Gastroesophageal sphincter (tissue), 4 donors: ENCODE data around the gene FAM83G. TPM values are rescaled to one million over a fixed set of nuclear protein-coding genes. Genes with fewer than 3 reads are reported as not detected.

Experiments
- ATAC-seq: fragments of 150-250 bp; one replicate; pipeline ENCODE4 v1.9.1; 2016; ENCODE audit warnings: mild to moderate bottlenecking, moderate library complexity
- H3K27ac ChIP-seq, 4 donors: fragments of 200-600 bp; sonication (generic) in 3 of 4; 1 replicate in 3 of 4; 2 replicates in 1 of 4; pipeline ENCODE4 v1.5.1; 2016 to 2019
- H3K27me3 ChIP-seq: fragments of 200-600 bp; sonication (generic); one replicate; pipeline ENCODE4 v1.5.1; 2019
- H3K36me3 ChIP-seq, 2 donors: fragments of 200-600 bp; sonication (generic); one replicate each; pipeline ENCODE4 v1.5.1; 2019; ENCODE audit warnings: control low read depth in 1 of 2
- H3K4me1 ChIP-seq, 3 donors: fragments of 200-600 bp; sonication (generic); 1 replicate in 2 of 3; 2 replicates in 1 of 3; pipeline ENCODE4 v1.5.1; 2016 to 2019; ENCODE audit warnings: control low read depth in 2 of 3
- H3K4me3 ChIP-seq, 2 donors: fragments of 200-600 bp; sonication (generic); one replicate each; pipeline ENCODE4 v1.5.1; 2019; ENCODE audit warnings: mild to moderate bottlenecking in 1 of 2, moderate library complexity in 1 of 2
- H3K9me3 ChIP-seq, 3 donors: fragments of 200-600 bp; sonication (generic); one replicate each; pipeline ENCODE4 v1.5.1; 2017 to 2019; ENCODE audit warnings: control low read depth in 2 of 3
- EP300 ChIP-seq: sonication (generic); formaldehyde crosslinking; IDR thresholded peaks from one replicate; pipeline ENCODE4 v1.6.1; 2017; ENCODE audit warnings: antibody characterized with exemption, mild to moderate bottlenecking
- POLR2A ChIP-seq, 2 donors: fragments of 450-650 bp; IDR thresholded peaks; one replicate each; pipeline ENCODE4 v1.6.1; 2017; ENCODE audit warnings: antibody characterized with exemption in 2 of 2, mild to moderate bottlenecking in 2 of 2, moderate library complexity in 1 of 2
- POLR2AphosphoS5 ChIP-seq: sonication (generic); formaldehyde crosslinking; IDR thresholded peaks from one replicate; pipeline ENCODE4 v1.6.1; 2017; ENCODE audit warnings: antibody characterized with exemption
- WGBS, 2 donors: methylation state at CpG; one replicate each; pipeline ENCODE4 v1.1.5; 2018; ENCODE audit warnings: low coverage in 1 of 2; 5-methylcytosine and 5-hydroxymethylcytosine counted together
- total RNA-seq, 4 donors: library from RNA; depleted of rRNA; stranded (reverse); fragments of >200 nt; gene quantifications; one replicate each; pipeline ENCODE4 v1.1.0, GENCODE V29; 2016
- TF ChIP-seq, protein P1 (sequence below), 4 experiments: fragments of 200-600 bp in 2 of 4; fragments of 450-650 bp in 2 of 4; sonication (generic) in 1 of 4; IDR thresholded peaks; one replicate each; pipeline ENCODE4 v1.5.1; 2017 to 2019; ENCODE audit warnings: antibody characterized with exemption in 4 of 4, mild to moderate bottlenecking in 2 of 4, moderate library complexity in 2 of 4

FAM83G gene
- total RNA-seq, 4 donors from 2014 or later = 6.7 to 17.9 (median 11.7) TPM

DNA sequence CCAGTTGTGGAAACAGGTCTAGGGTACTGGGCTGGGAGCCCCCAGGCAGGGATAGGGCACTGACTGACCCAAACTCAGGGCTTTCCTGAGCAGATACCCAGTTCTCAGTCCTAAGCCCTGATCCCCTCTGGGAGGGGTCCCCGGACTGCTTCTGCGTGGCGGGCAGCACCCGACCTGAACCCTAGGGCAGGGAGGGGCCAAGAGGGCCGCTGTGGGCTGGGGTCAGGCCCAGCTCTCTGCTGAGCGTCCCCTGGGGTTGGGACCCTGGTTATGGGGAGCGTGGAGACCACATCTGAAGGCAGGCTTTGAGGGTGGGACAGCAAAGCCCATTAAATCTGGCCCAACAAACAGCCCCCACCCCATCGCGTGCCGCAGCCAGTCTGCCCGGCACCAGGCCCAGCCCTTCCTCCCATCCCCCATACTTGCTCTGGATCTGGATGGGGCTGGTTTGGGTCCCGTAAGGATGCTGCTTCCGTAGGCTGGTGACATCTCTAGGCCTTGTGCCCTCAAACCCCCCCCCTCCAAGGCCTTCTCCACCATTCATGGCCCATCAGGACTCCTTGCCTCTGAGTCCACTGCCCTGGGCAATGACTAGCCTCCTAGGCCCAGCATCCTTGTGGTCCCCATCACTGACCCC, 691 bp upstream of the FAM83G start:
- TF ChIP-seq, protein P1, sequence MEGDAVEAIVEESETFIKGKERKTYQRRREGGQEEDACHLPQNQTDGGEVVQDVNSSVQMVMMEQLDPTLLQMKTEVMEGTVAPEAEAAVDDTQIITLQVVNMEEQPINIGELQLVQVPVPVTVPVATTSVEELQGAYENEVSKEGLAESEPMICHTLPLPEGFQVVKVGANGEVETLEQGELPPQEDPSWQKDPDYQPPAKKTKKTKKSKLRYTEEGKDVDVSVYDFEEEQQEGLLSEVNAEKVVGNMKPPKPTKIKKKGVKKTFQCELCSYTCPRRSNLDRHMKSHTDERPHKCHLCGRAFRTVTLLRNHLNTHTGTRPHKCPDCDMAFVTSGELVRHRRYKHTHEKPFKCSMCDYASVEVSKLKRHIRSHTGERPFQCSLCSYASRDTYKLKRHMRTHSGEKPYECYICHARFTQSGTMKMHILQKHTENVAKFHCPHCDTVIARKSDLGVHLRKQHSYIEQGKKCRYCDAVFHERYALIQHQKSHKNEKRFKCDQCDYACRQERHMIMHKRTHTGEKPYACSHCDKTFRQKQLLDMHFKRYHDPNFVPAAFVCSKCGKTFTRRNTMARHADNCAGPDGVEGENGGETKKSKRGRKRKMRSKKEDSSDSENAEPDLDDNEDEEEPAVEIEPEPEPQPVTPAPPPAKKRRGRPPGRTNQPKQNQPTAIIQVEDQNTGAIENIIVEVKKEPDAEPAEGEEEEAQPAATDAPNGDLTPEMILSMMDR (IDR thresholded peaks at IDR 0.05) = no peak
- TF ChIP-seq POLR2AphosphoS5 = no peak
- TF ChIP-seq EP300 = no peak
- TF ChIP-seq POLR2A (IDR thresholded peaks at IDR 0.05) = no peak
- WGBS, 2 donors = 100% methylated on average over 1 of the region's 13 CpGs; no CpG with 5 or more reads in 1 of the 2 donors
- ATAC-seq = no peak

GRCh38 chr17:19003543-19004420, 782 bp downstream of the FAM83G start:
- Histone ChIP-seq H3K36me3 (no peaks in the 10 kb centered on the region), H3K27ac (peak overlapping the region; percentile 9 to 83 (median 64)), H3K4me1 (peaks cover 0 to 29% (median 0%) of the 10 kb centered on the region in 3 donors), H3K4me3 (peak overlapping the region; percentile 49 to 71), H3K27me3 (no peaks in the 10 kb centered on the region), H3K9me3 (peaks cover 0 to 4% (median 0%) of the 10 kb centered on the region in 3 donors)
- ATAC-seq = peak; percentile 22
- TF ChIP-seq, protein P1 (IDR thresholded peaks at IDR 0.05) = no peak
- TF ChIP-seq EP300 (no peak), POLR2AphosphoS5 (no peak), POLR2A (IDR thresholded peaks at IDR 0.05) (no peak)
- 0 to 30% methylated on average over 2 to 6 of the region's 73 CpGs for WGBS, 2 donors

More for the DNA sequence above, 691 bp upstream of the FAM83G start:
- H3K4me3 ChIP-seq = peak overlapping the region; percentile 49 to 71
- H3K27me3 ChIP-seq = no peaks in the 10 kb centered on the region
- H3K4me1 ChIP-seq = peaks cover 0 to 29% (median 0%) of the 10 kb centered on the region in 3 donors
- H3K27ac ChIP-seq = peak overlapping the region in 3 of 4 donors; percentile 50 to 83 (median 77)
- H3K9me3 ChIP-seq = peaks cover 0 to 4% (median 0%) of the 10 kb centered on the region in 3 donors
- H3K36me3 ChIP-seq = no peaks in the 10 kb centered on the region

- Histone ChIP-seq H3K36me3 (no peaks in the 10 kb centered on the region), H3K4me3 (peak overlapping the region in 1 of 2 donors; percentile 71), H3K27me3 (no peaks in the 10 kb centered on the region), H3K4me1 (peaks cover 0 to 29% (median 0%) of the 10 kb centered on the region in 3 donors), H3K9me3 (peaks cover 0 to 4% (median 0%) of the 10 kb centered on the region in 3 donors), H3K27ac (peak overlapping the region in 3 of 4 donors; percentile 3 to 83 (median 77))
- no peak for ATAC-seq
- no peak for TF ChIP-seq EP300
- TF ChIP-seq POLR2AphosphoS5 = no peak
- TF ChIP-seq, protein P1 (IDR thresholded peaks at IDR 0.05) = no peak
- TF ChIP-seq POLR2A (IDR thresholded peaks at IDR 0.05) = no peak
- WGBS, 2 donors = 100% methylated on average over 1 of the region's 11 CpGs; no CpG with 5 or more reads in 1 of the 2 donors
These were observed 1.6 kb downstream of the FAM83G start for GRCh38 chr17:19002805-19003542.

DNA sequence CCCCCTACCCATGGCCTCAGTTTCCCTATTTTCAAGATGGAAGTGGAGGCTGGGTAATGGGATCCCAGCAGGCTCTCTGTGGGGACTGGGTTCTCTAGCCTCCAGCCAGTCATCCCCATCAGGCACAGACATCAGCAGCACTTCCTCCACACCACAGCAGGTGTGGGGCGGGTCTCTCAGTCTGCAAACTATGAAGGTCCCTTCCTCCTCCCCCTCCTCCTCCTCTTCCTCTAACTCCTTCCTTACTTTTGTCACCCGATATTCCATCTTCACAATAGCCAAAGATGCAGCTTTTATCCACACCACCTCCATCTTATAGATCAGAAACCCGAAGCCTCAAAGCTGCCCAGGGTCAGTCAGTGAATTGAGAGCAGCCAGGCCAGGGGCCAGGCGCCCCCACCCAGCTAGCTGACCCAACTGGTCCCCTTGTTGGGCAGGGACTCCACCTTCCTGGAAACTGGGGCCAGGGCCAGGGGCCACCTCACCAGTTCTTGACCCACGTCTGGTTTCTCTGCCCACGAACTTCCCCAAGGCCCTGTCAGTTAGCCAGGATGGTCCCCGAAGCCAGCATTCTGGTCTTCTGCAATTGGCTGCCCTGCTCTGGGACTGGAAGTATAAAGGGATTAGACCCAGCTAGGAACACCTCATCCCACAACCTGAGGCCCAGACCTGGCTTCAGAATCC, 2.5 kb downstream of the FAM83G start:
- WGBS, 2 donors = 40 to 100% methylated on average over 1 to 2 of the region's 7 CpGs

More for the DNA sequence above, 2.5 kb downstream of the FAM83G start:
- no peak overlapping the region for H3K4me3 ChIP-seq
- TF ChIP-seq, protein P1 (IDR thresholded peaks at IDR 0.05) = no peak
- TF ChIP-seq EP300 (no peak), POLR2A (IDR thresholded peaks at IDR 0.05) (no peak), POLR2AphosphoS5 (no peak)
- H3K4me1 ChIP-seq = peaks cover 0 to 29% (median 0%) of the 10 kb centered on the region in 3 donors
- H3K36me3 ChIP-seq = no peaks in the 10 kb centered on the region
- H3K27me3 ChIP-seq = no peaks in the 10 kb centered on the region
- H3K27ac ChIP-seq = peak overlapping the region in 2 of 4 donors; percentile 3 to 7
- peaks cover 0 to 4% (median 0%) of the 10 kb centered on the region in 3 donors for H3K9me3 ChIP-seq
- no peak for ATAC-seq
